Lung (tissue), 12 donors: ENCODE data around the gene KDM3B. TPM values are rescaled to one million over a fixed set of nuclear protein-coding genes. Genes with fewer than 3 reads are reported as not detected.
"Not testable (repeated sequence)": the region's sequence is repeated elsewhere in the genome, so short reads cannot be mapped to it uniquely, and the experiment has no call there.

Experiments
- ATAC-seq: fragments of 200-7000 bp; cut with Tn5 transposase; one replicate; pipeline ENCODE4 v1.9.1; 2020; ENCODE audit warnings: moderate number of reproducible peaks; ENCODE audit not compliant: insufficient read depth, low FRiP score
- DNase-seq, 3 donors: peaks; one replicate each; pipeline ENCODE4 v3.0.0-alpha.2; 2013 to 2017
- H3K27ac ChIP-seq, 2 donors: one replicate each; pipeline ENCODE4 v1.5.1; 2013; ENCODE audit warnings: mild to moderate bottlenecking in 2 of 2, moderate library complexity in 2 of 2, control low read depth in 1 of 2, inconsistent platforms in 1 of 2, low read depth in 1 of 2, low read length in 1 of 2
- H3K27me3 ChIP-seq, 3 donors: one replicate each; pipeline ENCODE4 v1.5.1; 2013; ENCODE audit warnings: low read length in 2 of 3; ENCODE audit not compliant: control insufficient read depth in 3 of 3, insufficient read depth in 3 of 3
- H3K36me3 ChIP-seq, 4 donors: one replicate each; pipeline ENCODE4 v1.5.1; 2013; ENCODE audit warnings: low read length in 4 of 4, mild to moderate bottlenecking in 1 of 4, moderate library complexity in 1 of 4; ENCODE audit not compliant: control insufficient read depth in 4 of 4, insufficient read depth in 4 of 4
- H3K4me1 ChIP-seq, 5 donors: one replicate each; pipeline ENCODE4 v1.5.1; 2013; ENCODE audit warnings: low read length in 5 of 5, mild to moderate bottlenecking in 2 of 5, moderate library complexity in 1 of 5; ENCODE audit not compliant: control insufficient read depth in 5 of 5, insufficient read depth in 5 of 5
- H3K4me3 ChIP-seq: one replicate; pipeline ENCODE4 v1.5.1; 2013; ENCODE audit warnings: mild to moderate bottlenecking, control low read depth, moderate library complexity
- H3K9ac ChIP-seq, 2 donors: one replicate each; pipeline ENCODE4 v1.5.1; 2013; ENCODE audit warnings: low read length in 2 of 2, control low read depth in 1 of 2; ENCODE audit not compliant: insufficient read depth in 1 of 2
- H3K9me3 ChIP-seq, 4 donors: one replicate each; pipeline ENCODE4 v1.5.1; 2013; ENCODE audit warnings: low read length in 3 of 4, mild to moderate bottlenecking in 1 of 4, moderate library complexity in 1 of 4; ENCODE audit not compliant: control insufficient read depth in 4 of 4, insufficient read depth in 3 of 4
- CTCF ChIP-seq: IDR thresholded peaks from 2 replicates; pipeline ENCODE4 v1.5.1; 2012; ENCODE audit warnings: mild to moderate bottlenecking; ENCODE audit errors: control extremely low read depth, extremely low read depth
- WGBS, 2 donors: extraction: QIAGEN DNeasy Blood & Tissue Kit; methylation state at CpG; one replicate each; pipeline ENCODE4 v1.1.7; 2013; 5-methylcytosine and 5-hydroxymethylcytosine counted together
- polyA plus RNA-seq, 2 donors: library from polyadenylated mRNA; stranded (reverse); fragments of 200-250 nt; gene quantifications; one replicate each; pipeline ENCODE4 v1.2.1, GENCODE V29; 2013
- total RNA-seq, 2 donors: library from RNA; depleted of rRNA in 1 of 2; stranded (reverse); fragments of >200 nt in 1 of 2; gene quantifications; one replicate each; pipeline ENCODE4 v1.2.1, GENCODE V29; 2014 to 2021
- donor health status: control.
- donor health status: control.
- donor health status: Bipolar disorder and iron deficiency.
- donor health status: healthy.
- donor health status: DM: yes; HTN: yes; CAD: no.

KDM3B gene
- total and polyA plus RNA-seq, 4 donors, result 17.7 to 92.7 (median 37.5) TPM

- H3K4me3 ChIP-seq, result no peak overlapping the region
- ATAC-seq, result no peak
- no peaks in the 10 kb centered on the region for H3K4me1 ChIP-seq
- no peaks in the 10 kb centered on the region for H3K27me3 ChIP-seq
- H3K9ac ChIP-seq, result no peak overlapping the region
- no peak overlapping the region for H3K27ac ChIP-seq
- no peak for DNase-seq
- peaks cover 0 to 11% (median 1%) of the 10 kb centered on the region in 4 donors for H3K36me3 ChIP-seq
- TF ChIP-seq CTCF, result no peak
- WGBS, 2 donors, result 91 to 97% methylated on average over 7 of the region's 7 CpGs
- H3K9me3 ChIP-seq, result no peaks in the 10 kb centered on the region
Measured at GRCh38 chr5:138315751-138316278, 36.7 kb upstream of the KDM3B start.

- Histone ChIP-seq H3K9me3 (no peaks in the 10 kb centered on the region), H3K4me1 (no peaks in the 10 kb centered on the region), H3K36me3 (peaks cover 0 to 11% (median 1%) of the 10 kb centered on the region in 4 donors), H3K27me3 (no peaks in the 10 kb centered on the region), H3K27ac (no peak overlapping the region), H3K4me3 (no peak overlapping the region), H3K9ac (no peak overlapping the region)
- ATAC-seq (no peak), DNase-seq (no peak)
- 81 to 91% methylated on average over 3 of the region's 3 CpGs for WGBS, 2 donors
- TF ChIP-seq CTCF, result no peak
Measured at GRCh38 chr5:138316355-138316754, 36.1 kb upstream of the KDM3B start.

GRCh38 chr5:138318211-138318610 is 34.3 kb upstream of the KDM3B start:
- not testable (repeated sequence) for H3K27me3 ChIP-seq, H3K4me3 ChIP-seq, H3K4me1 ChIP-seq, H3K9me3 ChIP-seq, H3K27ac ChIP-seq, DNase-seq, ATAC-seq, H3K9ac ChIP-seq
- 98 to 99% methylated on average over 4 of the region's 4 CpGs for WGBS, 2 donors
- H3K36me3 ChIP-seq, result peaks cover 0 to 11% (median 1%) of the 10 kb centered on the region in 4 donors

GRCh38 chr5:138330813-138331448 is 21.6 kb upstream of the KDM3B start:
- Histone ChIP-seq H3K9ac (peak overlapping the region; percentile 31 to 57), H3K4me1 (peaks cover 0 to 20% (median 0%) of the 10 kb centered on the region in 5 donors), H3K4me3 (no peak overlapping the region), H3K27ac (no peak overlapping the region), H3K27me3 (no peaks in the 10 kb centered on the region), H3K36me3 (no peaks in the 10 kb centered on the region), H3K9me3 (no peaks in the 10 kb centered on the region)
- peak in 2 of 3 donors; percentile 19 to 22 for DNase-seq
- TF ChIP-seq CTCF, result no peak
- WGBS, 2 donors, result 3 to 5% methylated on average over 12 of the region's 12 CpGs
- no peak for ATAC-seq
